VCaP (cell line): ENCODE measurements around the gene CHRD.

Experiments used
- H3K27ac ChIP-seq: fragments of 450-650 bp; 2 replicates; pipeline ENCODE4 v1.5.1; 2017
- TF ChIP-seq, protein P1 (sequence below): fragments of 450-650 bp; conservative IDR thresholded peaks from 2 replicates; pipeline ENCODE4 v1.5.1; 2017; ENCODE audit warnings: mild to moderate bottlenecking, moderate library complexity

Gene CHRD

GRCh38 chr3:184366619-184367289 lies 13.1 kb upstream of the CHRD start:
- no peak overlapping the region for H3K27ac ChIP-seq
- TF ChIP-seq, protein P1, sequence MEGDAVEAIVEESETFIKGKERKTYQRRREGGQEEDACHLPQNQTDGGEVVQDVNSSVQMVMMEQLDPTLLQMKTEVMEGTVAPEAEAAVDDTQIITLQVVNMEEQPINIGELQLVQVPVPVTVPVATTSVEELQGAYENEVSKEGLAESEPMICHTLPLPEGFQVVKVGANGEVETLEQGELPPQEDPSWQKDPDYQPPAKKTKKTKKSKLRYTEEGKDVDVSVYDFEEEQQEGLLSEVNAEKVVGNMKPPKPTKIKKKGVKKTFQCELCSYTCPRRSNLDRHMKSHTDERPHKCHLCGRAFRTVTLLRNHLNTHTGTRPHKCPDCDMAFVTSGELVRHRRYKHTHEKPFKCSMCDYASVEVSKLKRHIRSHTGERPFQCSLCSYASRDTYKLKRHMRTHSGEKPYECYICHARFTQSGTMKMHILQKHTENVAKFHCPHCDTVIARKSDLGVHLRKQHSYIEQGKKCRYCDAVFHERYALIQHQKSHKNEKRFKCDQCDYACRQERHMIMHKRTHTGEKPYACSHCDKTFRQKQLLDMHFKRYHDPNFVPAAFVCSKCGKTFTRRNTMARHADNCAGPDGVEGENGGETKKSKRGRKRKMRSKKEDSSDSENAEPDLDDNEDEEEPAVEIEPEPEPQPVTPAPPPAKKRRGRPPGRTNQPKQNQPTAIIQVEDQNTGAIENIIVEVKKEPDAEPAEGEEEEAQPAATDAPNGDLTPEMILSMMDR = no peak

DNA sequence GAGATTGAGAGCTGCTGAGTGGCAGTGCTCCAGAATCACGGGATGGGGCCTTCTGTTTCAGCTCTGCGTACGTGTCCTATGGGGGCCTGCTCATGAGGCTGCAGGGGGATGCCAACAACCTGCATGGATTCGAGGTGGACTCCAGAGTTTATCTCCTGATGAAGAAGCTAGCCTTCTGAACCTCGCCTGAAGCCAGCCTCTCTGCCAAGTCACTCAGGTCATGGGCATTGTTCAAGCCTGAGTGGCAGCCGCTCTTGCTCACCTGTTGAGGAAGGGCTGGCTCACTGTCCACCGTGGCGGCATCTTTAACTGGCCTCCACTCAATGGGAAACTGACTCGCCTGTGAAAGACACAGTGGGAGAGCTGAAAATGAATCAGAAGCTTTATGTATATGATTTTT lies 11.7 kb upstream of the CHRD start:
- TF ChIP-seq, protein P1 = no peak

DNA sequence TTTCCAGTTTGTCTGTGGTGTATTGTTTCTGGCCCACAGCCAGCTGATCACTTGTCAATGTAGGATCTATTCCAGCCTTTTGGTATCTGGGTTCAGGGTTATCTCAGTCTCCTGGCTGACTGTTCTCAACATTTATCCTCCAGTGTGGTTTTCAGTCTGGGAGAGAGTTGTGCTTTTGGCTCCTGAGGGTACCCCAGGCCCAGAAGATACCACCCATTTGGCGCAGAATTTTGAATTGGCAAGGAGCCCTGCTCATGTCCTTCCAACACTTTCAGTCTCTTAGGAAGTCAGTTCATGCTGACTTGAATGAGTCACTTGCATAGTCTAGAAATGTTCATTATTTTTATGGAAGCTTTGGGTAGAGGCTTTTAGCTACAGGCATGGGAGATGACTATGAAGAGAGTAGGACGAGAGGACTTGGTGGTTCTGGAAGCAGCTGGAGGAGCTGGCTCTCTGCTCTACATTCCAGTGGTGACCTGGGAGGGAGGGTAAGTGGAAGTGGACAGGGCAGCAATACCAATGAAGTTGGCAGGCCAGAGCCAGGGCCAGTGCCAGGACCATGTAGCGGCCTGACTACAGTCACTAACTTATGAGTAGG lies 11.2 kb upstream of the CHRD start:
- TF ChIP-seq, protein P1 = no peak

More for the DNA sequence above, 11.7 kb upstream of the CHRD start:
- no peak overlapping the region for H3K27ac ChIP-seq

GRCh38 chr3:184371570-184372018 lies 8.3 kb upstream of the CHRD start:
- no peak overlapping the region for H3K27ac ChIP-seq
- TF ChIP-seq, protein P1 = peak; percentile 97

More for the DNA sequence above, 11.2 kb upstream of the CHRD start:
- no peak overlapping the region for H3K27ac ChIP-seq

DNA sequence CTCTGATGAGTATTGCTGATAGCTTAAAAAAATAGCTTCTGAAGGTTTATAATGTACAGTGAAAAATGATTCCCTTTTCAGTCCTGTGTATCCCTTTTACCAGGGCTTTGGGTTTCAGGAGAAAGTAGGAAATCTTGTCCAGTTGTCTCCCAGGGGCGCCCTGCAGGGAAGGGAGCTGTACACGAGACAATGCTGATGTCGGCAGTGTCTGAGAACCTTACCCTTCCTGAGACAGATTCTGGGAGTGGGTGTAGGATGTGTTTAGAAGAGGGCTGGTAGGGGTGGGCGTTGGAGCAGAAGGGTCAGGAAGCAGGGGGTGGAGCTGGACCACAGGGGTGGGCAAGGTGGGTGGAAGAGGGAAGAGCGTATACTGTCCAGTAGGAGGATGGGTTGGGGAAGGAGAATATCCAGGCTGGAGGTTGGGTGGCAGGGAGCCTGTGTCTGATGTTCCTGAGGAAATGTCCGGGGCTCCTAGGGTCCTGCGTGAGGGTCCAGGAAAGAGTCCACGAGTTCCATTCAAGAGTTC lies 7.5 kb upstream of the CHRD start:
- TF ChIP-seq, protein P1 = no peak
- H3K27ac ChIP-seq = no peak overlapping the region

- H3K27ac ChIP-seq = no peak overlapping the region
- TF ChIP-seq, protein P1 = no peak
Observed at GRCh38 chr3:184372911-184373310, 6.9 kb upstream of the CHRD start.

DNA sequence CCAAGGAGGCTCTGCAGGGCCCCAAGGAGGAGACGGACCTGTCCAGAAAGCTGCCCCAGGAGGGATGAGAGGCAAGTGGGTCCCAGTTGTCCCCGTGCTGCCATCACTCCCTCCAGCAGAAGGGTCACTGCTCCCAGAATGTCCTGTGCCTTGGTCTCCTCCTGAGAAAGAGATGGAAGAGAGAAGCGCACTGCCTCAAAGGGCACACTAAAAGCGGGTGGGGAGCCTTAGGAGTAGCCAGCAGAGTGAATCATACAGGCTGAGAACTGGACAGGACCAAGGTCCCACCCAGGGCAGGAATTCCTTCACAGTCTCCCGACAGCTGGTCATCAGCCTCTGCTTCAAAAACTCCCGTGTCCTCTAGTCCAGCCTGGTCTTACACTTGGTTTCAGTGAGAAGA lies 6.4 kb upstream of the CHRD start:
- no peak overlapping the region for H3K27ac ChIP-seq
- TF ChIP-seq, protein P1 = no peak
